ENCODE data around the gene OSBPL3. TPM values are rescaled to one million over a fixed set of nuclear protein-coding genes. Genes with fewer than 3 reads are reported as not detected.

OSBPL3 gene
- polyA plus RNA-seq, 1 experiment = 26.5 TPM

DNA sequence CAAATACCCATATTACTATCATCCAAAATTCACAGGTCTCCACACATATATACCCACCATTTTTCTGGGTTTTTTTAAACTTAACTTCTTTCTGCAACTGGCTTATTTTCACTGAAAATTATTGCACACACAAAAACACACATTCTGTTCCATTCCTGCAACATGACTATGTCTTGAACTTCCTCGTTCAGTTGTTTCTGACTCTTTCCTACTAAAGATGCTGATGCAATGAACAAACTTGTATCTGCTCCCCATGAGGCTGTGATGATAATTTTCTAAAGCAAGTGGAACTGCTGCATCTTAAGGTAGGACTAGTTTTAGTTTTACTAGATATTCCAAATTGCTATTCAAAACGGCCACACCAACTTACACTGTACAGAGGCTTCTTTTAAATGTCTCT, 77.7 kb downstream of the OSBPL3 start:
- TF ChIP-seq, protein P1, sequence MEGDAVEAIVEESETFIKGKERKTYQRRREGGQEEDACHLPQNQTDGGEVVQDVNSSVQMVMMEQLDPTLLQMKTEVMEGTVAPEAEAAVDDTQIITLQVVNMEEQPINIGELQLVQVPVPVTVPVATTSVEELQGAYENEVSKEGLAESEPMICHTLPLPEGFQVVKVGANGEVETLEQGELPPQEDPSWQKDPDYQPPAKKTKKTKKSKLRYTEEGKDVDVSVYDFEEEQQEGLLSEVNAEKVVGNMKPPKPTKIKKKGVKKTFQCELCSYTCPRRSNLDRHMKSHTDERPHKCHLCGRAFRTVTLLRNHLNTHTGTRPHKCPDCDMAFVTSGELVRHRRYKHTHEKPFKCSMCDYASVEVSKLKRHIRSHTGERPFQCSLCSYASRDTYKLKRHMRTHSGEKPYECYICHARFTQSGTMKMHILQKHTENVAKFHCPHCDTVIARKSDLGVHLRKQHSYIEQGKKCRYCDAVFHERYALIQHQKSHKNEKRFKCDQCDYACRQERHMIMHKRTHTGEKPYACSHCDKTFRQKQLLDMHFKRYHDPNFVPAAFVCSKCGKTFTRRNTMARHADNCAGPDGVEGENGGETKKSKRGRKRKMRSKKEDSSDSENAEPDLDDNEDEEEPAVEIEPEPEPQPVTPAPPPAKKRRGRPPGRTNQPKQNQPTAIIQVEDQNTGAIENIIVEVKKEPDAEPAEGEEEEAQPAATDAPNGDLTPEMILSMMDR (IDR thresholded peaks at IDR 0.05; ENCODE audit: insufficient read depth, low read depth, low read length) = no peak
- H3K4me3 ChIP-seq (ENCODE audit: low read depth, low read length) = no peak overlapping the region
- ChIA-PET CTCF (interaction anchor here (0.7 kb wide), 1 partner anchor 155 kb away, joined by 3 read pairs; no protein-coding TSS in a partner anchor), POLR2A (no interaction called here)
- no peaks in the 10 kb centered on the region for H3K36me3 ChIP-seq (ENCODE audit: control insufficient read depth, insufficient read depth, low read length)
- H3K27me3 ChIP-seq (ENCODE audit: control insufficient read depth, insufficient read depth, low read length) = no peaks in the 10 kb centered on the region
- no peak for DNase-seq (ENCODE audit: low read depth)

DNA sequence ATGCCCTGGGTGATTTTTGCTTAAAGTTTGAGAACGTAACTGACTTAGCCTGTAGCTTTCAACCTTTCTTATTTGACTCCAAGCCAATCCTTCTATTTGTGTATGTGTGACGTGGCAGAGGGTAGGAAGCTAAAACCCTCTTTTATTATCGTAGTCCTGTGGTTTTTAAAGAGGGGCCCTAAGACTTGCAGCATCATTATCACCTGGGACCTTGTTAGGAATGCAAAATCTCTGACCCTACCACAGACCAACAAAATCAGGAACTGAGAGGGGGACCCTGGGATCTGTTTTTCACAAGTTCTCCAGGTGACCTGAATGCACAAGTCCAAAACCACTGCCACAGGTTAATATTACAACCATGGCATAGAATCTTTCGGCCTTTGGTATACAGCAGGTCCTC, 80.1 kb downstream of the OSBPL3 start:
- CTCF ChIA-PET = interaction anchor here (0.8 to 1.5 kb wide), 2 partner anchors 27 to 160 kb away, joined by 3 to 5 read pairs; no protein-coding TSS in a partner anchor
- no peaks in the 10 kb centered on the region for H3K36me3 ChIP-seq (ENCODE audit: control insufficient read depth, insufficient read depth, low read length)
- POLR2A ChIA-PET = no interaction called here
- H3K27me3 ChIP-seq (ENCODE audit: control insufficient read depth, insufficient read depth, low read length) = no peaks in the 10 kb centered on the region
- H3K4me3 ChIP-seq (ENCODE audit: low read depth, low read length) = no peak overlapping the region
- TF ChIP-seq, protein P1 (IDR thresholded peaks at IDR 0.05; ENCODE audit: insufficient read depth, low read depth, low read length) = no peak
- no peak for DNase-seq (ENCODE audit: low read depth)

DNA sequence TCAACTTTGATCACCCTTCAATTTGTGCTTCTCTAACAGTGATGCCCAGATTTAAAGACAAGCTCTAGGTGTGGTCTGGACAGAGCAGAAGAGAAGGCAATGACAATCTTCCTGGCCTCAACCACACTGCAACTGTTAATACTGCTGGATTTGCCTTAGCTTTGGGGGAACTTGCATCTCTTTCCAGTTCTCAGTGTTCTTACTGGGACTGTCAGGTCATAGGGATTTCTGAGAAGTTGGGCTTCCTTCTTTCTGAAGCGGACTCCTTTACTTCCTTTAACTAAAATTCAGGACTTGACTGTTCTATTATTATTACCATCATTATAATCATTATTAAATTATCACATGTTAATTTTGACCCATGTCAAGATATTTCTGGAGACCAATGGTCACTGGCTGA, 80.8 kb downstream of the OSBPL3 start:
- no peak overlapping the region for H3K4me3 ChIP-seq (ENCODE audit: low read depth, low read length)
- H3K36me3 ChIP-seq (ENCODE audit: control insufficient read depth, insufficient read depth, low read length) = no peaks in the 10 kb centered on the region
- POLR2A ChIA-PET = no interaction called here
- TF ChIP-seq, protein P1 (IDR thresholded peaks at IDR 0.05; ENCODE audit: insufficient read depth, low read depth, low read length) = no peak
- DNase-seq (ENCODE audit: low read depth) = no peak
- no peaks in the 10 kb centered on the region for H3K27me3 ChIP-seq (ENCODE audit: control insufficient read depth, insufficient read depth, low read length)
- CTCF ChIA-PET = no interaction called here

DNA sequence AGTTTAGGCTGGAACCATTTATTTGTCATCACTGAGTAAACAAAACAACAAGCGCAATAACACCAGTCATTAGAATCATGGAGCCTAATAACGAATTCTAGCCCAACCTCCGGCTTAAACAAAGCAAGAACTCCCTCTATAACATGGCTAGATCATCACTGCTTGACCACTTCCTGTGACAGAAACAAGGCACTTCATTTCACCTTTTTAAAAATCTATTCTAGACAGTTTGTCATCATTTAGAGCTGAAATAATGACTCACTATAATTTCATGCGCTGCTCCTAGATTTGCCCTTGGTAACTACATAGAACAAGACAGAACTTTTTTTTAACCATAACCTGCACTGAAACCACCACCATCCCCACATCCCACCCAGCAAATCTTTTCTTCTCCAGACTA, 81.3 kb downstream of the OSBPL3 start:
- CTCF ChIA-PET = no interaction called here

DNA sequence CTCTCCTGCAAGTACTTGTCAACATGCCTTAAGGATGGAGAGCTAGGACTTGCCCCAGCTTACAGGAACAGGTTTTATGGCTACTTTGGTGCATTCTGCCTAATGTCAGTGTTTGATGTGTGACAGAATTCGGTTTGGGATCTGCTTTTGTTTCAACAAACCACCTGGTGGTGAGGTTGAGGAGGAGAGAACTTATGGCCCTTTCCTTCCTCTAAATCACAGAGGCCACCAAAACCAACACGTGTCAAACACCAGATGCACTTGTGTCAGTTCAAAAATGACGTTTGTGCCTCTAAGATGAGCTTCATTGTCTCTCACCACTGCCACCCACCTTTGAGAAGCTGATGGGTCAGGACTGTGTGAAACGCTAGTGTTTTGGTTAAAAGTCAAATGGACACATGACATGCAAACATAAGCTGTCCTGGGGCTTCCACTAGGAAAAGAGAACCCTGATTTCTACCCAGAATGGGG, 83.9 kb downstream of the OSBPL3 start:
- Histone ChIP-seq H3K27me3 (ENCODE audit: control insufficient read depth, insufficient read depth, low read length) (no peaks in the 10 kb centered on the region), H3K36me3 (ENCODE audit: control insufficient read depth, insufficient read depth, low read length) (no peaks in the 10 kb centered on the region), H3K4me3 (ENCODE audit: low read depth, low read length) (no peak overlapping the region)
- TF ChIP-seq, protein P1 (IDR thresholded peaks at IDR 0.05; ENCODE audit: insufficient read depth, low read depth, low read length) = no peak
- CTCF ChIA-PET = interaction anchor here (0.5 to 1.4 kb wide), 8 partner anchors 9 to 203 kb away, joined by 3 to 6 read pairs (median 3); partner anchors contain the start of gene OSBPL3
- no peak for DNase-seq (ENCODE audit: low read depth)
- POLR2A ChIA-PET = no interaction called here

More for the DNA sequence above, 81.3 kb downstream of the OSBPL3 start:
- Histone ChIP-seq H3K27me3 (ENCODE audit: control insufficient read depth, insufficient read depth, low read length) (no peaks in the 10 kb centered on the region), H3K36me3 (ENCODE audit: control insufficient read depth, insufficient read depth, low read length) (no peaks in the 10 kb centered on the region), H3K4me3 (ENCODE audit: low read depth, low read length) (no peak overlapping the region)
- DNase-seq (ENCODE audit: low read depth) = no peak
- POLR2A ChIA-PET = no interaction called here
- TF ChIP-seq, protein P1 (IDR thresholded peaks at IDR 0.05; ENCODE audit: insufficient read depth, low read depth, low read length) = no peak
